Stimulated activated CD8-positive, alpha-beta memory T cell treated with anti-CD3 and anti-CD28 coated beads, Interleukin-7, amount 100 ng/mL, for 48 hours (primary cell): ENCODE data around the gene IL15.
"Not testable (repeated sequence)": the region's sequence is repeated elsewhere in the genome, so short reads cannot be mapped to it uniquely, and the experiment has no call there.

Source experiments
- DNase-seq, 2 donors: peaks; one replicate each; pipeline ENCODE4 v3.0.0-alpha.2; 2020; ENCODE audit warnings: low read depth in 1 of 2; ENCODE audit errors: extremely low read depth in 1 of 2

The IL15 gene

GRCh38 chr4:141697116-141697515 lies 60.7 kb downstream of the IL15 start:
- no peak for DNase-seq

- no peak for DNase-seq
Measured at GRCh38 chr4:141702472-141703182, 66.2 kb downstream of the IL15 start.

GRCh38 chr4:141703497-141703896 lies 67.1 kb downstream of the IL15 start:
- no peak for DNase-seq

- no peak for DNase-seq
Measured at GRCh38 chr4:141705048-141705746, 68.8 kb downstream of the IL15 start.

GRCh38 chr4:141705747-141706377 lies 69.5 kb downstream of the IL15 start:
- no peak for DNase-seq

- DNase-seq = no peak
Measured at GRCh38 chr4:141706445-141706844, 70.1 kb downstream of the IL15 start.

- DNase-seq = no peak
Measured at GRCh38 chr4:141711211-141711610, 74.8 kb downstream of the IL15 start.

GRCh38 chr4:141713185-141713584 lies 76.8 kb downstream of the IL15 start:
- DNase-seq = no peak

GRCh38 chr4:141713771-141714445 lies 77.5 kb downstream of the IL15 start:
- DNase-seq = no peak

GRCh38 chr4:141719585-141719984 lies 83.2 kb downstream of the IL15 start:
- DNase-seq = no peak

GRCh38 chr4:141721174-141721573 lies 84.8 kb downstream of the IL15 start:
- DNase-seq = no peak

GRCh38 chr4:141724646-141725045 lies 88.3 kb downstream of the IL15 start:
- no peak for DNase-seq

GRCh38 chr4:141727420-141727819 lies 91.0 kb downstream of the IL15 start:
- DNase-seq = no peak

- DNase-seq = no peak
Measured at GRCh38 chr4:141730805-141731204, 94.4 kb downstream of the IL15 start.

GRCh38 chr4:141731481-141731880 lies 95.1 kb downstream of the IL15 start:
- DNase-seq = no peak

- no peak for DNase-seq
Measured at GRCh38 chr4:141739636-141740035, 103.3 kb downstream of the IL15 start.

GRCh38 chr4:141746026-141746425 lies 109.6 kb downstream of the IL15 start:
- no peak for DNase-seq

- DNase-seq = not testable (repeated sequence)
Measured at GRCh38 chr4:141751806-141752205, 115.4 kb downstream of the IL15 start.

GRCh38 chr4:141757287-141757686 lies 120.9 kb downstream of the IL15 start:
- DNase-seq = no peak

- DNase-seq = no peak
Measured at GRCh38 chr4:141759796-141760425, 123.5 kb downstream of the IL15 start.

GRCh38 chr4:141761926-141762325 lies 125.5 kb downstream of the IL15 start:
- no peak for DNase-seq
